ENCODE results near the gene MYO7B.

The MYO7B gene

DNA sequence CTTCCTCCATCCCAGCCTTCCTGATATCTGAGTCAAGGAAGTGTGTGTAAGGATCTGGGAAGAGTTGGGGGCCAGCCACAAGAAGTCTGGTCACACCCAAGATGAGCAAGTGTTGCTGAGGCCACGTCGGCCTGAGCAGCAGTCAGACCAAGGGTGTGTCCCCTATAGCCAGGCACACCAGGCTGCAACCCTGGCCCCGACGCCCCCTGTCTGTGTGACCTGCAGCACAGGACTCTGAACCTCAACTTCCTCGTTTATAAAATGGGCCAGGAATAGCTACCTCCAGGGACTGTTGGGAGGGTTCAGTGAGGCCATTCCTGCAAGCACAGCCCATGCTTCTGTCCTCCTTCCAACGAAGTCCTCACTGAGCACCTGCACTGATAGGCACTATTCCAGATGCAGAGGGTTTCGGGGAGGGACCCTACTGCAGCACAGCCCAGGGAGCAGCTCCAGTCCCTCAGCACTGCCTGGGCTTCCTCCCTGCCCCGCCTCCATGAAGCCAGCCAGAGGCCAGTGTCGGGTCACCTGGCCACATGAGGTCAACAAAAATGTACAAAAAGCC lies 126.5 kb downstream of the MYO7B start:
- DNase-seq (ENCODE audit: low read depth): no peak

DNA sequence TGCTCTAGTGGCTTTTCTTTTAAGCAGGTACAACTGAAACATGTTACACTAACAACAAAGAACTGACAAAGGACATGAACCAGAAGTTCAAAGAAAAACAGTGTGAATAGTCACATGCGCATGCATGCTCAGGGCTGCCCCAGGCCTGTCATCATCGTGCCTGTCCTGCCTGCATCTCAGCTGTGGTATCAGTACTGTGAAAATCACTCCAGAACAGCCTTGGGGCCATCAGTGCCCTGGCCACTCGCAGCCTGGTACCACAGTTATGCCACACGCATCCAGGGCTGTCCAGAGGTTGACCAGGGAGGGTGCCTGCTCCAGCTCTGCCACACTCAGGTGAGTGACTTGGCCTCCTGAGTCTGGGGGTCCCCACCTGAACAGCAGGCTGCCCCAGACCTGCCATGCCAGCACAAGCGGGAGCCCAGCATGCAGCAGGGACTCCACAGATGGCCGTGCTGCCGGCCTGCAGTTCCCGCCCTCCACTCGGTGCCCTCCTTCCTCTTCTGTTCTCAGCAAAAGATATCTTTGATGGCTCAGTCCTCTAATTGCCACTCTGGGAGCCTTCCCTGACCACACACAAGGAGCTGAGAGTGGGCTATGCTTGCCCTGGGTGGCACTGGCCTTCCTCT lies 127.6 kb downstream of the MYO7B start:
- DNase-seq (ENCODE audit: low read depth): no peak

DNA sequence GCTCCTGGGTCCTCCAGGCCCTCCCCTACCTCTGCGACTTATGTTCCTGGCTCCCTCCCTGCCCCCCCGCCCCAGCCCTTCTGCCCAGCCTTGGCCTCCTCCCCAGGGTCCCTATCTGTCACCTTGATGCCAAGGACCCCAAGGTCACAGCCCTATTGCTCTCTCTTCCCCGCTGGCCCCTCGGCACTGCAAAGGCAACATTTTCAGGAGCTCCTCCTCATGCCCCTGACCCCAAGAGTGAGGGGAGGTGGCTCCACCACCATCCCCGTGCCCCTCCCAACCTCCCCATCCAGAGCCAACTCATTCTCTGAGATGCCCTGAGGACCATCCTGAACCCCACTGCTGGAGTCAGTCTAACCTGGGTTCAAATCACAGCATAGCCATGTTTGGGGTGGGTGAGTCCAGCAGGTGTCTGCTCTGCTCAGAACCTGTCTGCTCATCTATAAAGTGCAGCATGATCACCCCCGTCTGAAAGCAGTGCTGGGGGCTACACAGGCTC lies 128.1 kb downstream of the MYO7B start:
- no peak for DNase-seq (ENCODE audit: low read depth)

DNA sequence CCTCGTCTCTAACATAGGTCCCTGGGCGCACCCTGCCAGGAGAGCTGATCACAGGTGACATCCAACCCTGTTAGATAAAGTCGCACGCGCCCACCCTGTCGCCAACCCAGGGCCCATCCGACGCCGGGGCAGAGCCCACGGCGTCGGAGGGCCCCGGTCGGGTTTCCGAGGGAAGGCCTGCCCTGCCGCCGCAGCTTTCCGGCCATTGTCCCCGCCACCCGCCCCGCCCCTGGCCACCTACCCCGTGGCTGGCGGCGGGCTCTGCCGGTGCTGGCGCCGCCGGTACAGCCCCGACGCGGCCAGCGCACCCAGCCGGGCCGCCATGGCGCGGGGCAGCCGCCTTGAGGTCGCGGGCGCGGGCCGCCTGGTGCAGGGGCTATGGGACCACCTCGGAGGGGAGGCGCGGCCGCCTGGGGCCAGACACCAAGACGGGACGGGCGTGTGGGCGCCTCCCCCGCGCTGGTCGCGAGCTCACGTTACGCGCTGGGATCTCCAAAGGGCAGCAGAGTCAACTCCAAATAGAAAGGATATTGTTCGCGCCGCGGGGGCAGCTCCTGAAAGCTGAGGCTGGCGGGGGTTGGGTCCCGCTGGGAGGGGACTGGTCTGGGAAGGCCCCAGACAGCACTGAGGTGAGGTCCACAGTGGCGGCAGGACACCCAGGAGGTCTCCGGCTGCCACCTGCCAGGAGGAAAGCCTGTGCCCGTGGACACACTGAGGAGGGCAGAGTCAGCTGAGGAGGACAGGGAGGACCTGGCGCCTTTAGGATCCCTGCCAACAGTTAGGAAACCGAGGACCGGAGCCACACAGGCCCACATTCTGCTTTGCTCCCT lies 128.8 kb downstream of the MYO7B start:
- DNase-seq (ENCODE audit: low read depth): no peak

DNA sequence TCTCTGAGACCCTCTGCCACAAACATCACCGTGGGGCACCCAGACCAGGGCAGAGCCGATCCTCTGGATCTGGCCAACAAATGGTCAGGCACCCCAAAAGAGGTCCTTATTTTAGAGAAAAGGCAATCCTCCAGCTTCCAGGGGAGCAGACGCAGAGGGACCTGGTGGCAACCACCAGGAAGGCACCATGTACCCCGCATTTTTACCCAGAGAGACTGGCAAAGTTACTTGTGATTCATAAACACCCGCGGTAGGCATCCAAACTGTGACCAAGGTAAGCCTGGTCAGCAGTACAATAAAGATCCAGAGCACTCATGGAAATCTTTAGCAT lies 129.4 kb downstream of the MYO7B start:
- no peak for DNase-seq (ENCODE audit: low read depth)

- DNase-seq (ENCODE audit: low read depth): no peak
Measured at GRCh38 chr2:127665267-127665893, 129.9 kb downstream of the MYO7B start.

GRCh38 chr2:127669056-127669455 lies 133.6 kb downstream of the MYO7B start:
- no peak for DNase-seq (ENCODE audit: low read depth)

- DNase-seq (ENCODE audit: low read depth): no peak
Measured at GRCh38 chr2:127670055-127670956, 134.8 kb downstream of the MYO7B start.

DNA sequence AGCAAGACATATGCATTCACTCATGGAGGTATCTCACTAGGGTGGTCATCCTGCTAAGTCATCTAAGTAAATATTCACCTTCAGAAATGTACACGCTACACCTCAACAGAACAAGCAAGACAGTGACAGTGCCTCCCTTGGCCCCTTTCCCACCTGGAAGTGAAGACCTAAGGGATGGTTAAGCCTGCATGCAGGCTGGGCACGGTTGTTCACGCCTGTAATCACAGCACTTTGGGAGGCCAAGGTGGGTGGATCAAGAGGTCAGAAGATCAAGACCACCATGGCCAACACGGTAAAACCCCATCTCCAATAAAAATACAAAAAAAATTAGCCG lies 135.4 kb downstream of the MYO7B start:
- DNase-seq (ENCODE audit: low read depth): no peak

DNA sequence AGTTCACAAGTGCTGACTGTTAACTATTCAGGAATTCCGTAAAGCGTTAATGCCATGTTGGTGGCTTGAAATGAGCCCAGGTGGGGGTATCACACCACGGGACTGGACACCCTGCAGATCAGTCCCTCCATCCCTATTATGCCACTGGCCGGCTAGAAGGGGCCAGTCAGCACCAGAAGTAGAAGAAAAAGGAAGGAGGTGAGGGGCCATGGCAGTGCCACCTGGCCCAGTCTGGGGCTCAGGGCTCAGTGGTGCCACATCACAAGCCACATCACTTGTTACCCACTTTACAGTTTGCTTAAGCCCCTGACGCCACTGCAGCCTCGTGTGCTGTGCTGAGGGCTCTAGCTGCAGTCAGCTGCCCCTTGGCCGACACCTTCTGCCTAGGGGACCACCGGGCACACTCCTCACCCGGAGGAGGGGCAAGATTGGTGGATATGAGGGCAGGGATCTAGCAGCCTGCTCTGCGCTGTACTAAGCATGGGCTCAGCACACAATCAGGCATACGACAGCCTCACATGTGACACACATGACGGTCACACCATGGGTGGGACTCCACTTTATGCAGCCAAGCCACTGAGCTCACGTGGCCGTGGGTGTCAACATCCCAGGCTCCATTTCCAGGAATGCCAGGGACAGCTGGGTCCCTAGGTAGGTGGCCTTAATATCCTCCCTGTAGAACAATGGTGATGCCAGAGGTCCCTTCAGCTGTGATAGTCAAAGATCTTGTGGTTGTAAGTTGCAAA lies 136.2 kb downstream of the MYO7B start:
- DNase-seq (ENCODE audit: low read depth): no peak

DNA sequence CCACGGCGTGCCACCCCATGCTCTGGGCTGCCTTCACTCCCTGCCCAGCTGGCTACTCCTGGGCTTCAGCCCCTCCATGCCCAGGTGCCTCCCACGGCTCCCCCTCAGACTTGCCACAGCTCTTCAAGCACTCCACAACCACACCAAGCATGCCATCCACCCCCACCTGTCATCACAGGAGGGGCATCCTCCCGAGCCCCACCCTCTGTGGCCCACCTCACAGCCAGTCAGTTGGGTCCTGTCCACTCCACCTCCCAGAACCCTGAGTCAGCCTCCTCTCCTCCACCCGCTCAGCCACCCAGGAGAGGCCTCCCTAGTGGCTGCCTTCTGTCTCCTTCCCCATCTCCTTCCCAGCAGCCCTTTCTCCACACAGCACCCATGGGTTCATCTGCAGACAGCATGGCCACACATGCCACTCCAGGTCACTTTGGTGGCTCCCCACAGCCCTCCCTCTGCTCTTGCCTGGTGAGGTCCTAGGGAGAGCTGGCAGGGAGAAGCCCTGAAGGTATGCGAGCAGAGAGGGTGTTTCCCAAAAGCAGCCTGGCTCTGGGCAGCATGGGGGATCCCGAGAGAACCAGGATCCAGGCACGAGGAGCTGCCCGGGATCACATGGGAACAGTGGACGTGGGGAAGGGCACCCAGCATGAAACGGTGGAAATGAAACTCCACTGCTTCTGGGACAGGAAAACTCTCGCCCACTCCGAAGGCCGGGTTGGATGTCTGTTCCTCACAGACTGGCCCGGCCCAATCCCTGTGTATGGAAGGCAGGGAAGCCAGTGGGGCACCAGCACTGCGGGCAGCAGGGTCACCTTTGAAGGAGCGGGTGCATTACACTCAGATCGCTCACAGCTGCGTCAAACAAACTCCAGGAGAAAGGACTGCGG lies 137.1 kb downstream of the MYO7B start:
- DNase-seq (ENCODE audit: low read depth): no peak

DNA sequence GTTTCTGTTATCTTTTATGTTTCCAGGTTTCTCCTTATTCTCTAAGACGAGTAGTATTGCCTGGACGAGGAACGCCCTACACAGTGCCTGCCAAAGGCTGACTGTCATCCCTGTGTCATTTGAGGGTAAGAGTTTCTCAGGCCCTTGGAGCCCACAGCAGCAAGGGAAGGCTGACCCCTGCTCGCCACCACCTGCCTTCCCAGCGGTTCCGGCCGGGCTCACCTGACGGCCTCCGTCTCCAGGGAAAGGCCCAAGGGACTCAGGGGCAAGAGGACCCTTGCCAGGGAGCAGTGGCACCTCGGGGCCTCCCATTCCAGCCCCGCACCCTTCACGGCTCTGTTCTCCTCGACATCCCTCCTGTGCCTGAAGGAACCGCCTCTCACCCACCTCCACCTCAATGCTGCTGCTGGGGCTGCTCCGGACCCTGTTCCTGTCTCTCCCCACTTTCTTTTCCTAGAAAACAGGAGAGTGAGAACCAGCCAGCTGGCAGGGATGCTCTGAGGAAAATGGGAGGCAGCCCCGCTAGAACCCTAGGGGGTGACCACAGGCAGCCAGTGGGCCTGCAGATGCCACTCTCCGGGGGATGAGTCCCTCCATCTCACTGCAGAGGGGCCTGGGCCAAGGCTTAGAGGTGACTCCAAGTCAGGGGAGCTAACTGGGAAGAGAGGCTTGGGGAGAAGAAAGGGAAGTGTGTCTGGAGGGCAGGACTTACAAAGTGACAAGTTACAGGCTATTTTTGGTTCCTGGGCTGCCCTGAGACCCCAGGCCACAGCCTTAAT lies 138.0 kb downstream of the MYO7B start:
- DNase-seq (ENCODE audit: low read depth): no peak

GRCh38 chr2:127674241-127675209 lies 139.0 kb downstream of the MYO7B start:
- no peak for DNase-seq (ENCODE audit: low read depth)

DNA sequence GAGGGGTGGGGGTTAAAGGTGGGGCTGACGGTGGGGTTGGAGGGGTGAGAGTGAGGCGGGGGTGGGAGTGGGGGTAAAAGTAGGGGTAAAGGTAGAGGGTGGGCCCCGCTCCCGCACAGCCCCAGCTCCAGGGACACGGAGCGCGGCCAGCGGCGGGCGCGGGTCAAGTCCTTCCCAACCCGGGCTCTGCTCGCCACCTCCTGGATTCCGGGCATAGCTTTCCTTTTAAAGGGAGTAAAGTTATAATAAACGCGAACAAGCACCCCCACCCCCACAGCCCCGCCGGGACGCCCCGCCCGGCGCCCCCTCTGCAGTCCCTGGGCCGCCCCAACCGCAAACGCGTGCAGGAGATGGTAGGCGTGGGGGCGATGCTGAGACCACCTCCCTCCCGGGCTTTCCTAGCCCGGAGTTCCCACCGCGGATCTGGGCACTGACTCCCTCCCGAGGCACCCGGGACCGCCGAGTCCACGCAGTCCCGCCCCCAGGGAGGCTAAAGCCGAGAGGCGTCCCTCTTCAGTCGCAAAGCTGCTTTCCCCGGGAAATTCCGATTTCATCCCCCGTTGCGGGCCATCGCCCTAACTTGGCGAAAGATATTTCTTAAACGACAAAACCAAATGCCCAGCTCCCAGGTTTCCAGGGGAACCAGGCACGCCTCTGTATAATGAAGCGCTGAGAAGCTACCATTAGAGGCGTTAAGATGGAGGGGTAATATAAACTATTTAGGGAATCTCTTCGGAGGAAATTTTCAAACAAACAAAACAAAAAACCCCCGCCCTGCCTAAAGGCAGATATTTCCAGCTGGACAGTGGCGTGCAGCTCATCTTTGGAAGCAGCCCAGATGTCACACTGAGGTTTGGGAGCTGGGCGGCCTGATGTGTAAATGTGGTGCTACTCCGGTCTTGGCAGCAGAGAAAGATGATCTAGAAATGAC lies 140.1 kb downstream of the MYO7B start, which contains the start of gene LIMS2:
TSS of gene LIMS2 (minus strand) at position 200 of the 931 bp plus-strand sequence. CDS start 506 bp downstream, outside the sequence.
- DNase-seq (ENCODE audit: low read depth): no peak

GRCh38 chr2:127676906-127677305 lies 141.4 kb downstream of the MYO7B start:
- no peak for DNase-seq (ENCODE audit: low read depth)

- DNase-seq (ENCODE audit: low read depth): no peak
Measured at GRCh38 chr2:127678531-127678930, 143.0 kb downstream of the MYO7B start.

DNA sequence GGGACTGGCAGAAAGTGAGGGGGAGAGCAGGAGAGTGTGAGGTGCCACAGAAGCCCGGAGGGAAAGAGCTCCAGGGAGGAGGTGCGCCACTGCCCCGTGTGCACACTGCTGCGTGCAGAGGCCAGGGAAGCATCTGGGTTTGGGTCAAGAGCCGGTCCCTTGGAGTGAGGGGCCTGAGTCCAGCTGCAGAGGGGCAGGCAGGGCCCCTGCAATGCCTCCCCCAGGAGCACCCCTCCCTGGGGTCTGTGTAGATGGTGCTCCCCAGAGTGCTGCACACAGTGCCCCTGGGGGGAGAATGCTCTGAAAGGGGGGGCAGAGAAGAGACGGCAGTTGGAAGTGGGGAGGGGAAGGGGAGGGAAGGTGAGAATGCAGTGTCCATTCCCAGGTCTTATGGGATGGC lies 143.5 kb downstream of the MYO7B start:
- no peak for DNase-seq (ENCODE audit: low read depth)

All from amniotic epithelial cell (primary cell).